Activated CD4-positive, alpha-beta memory T cell treated with anti-CD3 and anti-CD28 coated beads, Interleukin-2, amount 10 ng/mL, durations not matched to agents 7 days and 5 days (primary cell): ENCODE measurements around the gene HNF1B. TPM values are rescaled to one million over a fixed set of nuclear protein-coding genes. Genes with fewer than 3 reads are reported as not detected.

Source experiments
- CTCF ChIA-PET: fragments of 350-600 bp; sonication (Branson Sonifier 250); formaldehyde crosslinking; loops from one replicate; lab custom pipeline; 2021; ENCODE audit warnings: antibody characterized with exemption, inconsistent platforms; lab: Charles Lee
- POLR2A ChIA-PET: fragments of 350-600 bp; sonication (Branson Sonifier 250); formaldehyde crosslinking; loops from one replicate; lab custom pipeline; 2021; ENCODE audit warnings: antibody characterized with exemption; lab: Charles Lee
- DNase-seq: peaks from one replicate; pipeline ENCODE4 v3.0.0-alpha.2; 2020
- H3K27ac Mint-ChIP-seq: one replicate; pipeline ENCODE4 v1.8.0; 2021; ENCODE audit warnings: mild to moderate bottlenecking, mixed read lengths
- H3K27me3 Mint-ChIP-seq: one replicate; pipeline ENCODE4 v1.8.0; 2021; ENCODE audit warnings: mixed read lengths
- H3K36me3 Mint-ChIP-seq: one replicate; pipeline ENCODE4 v1.8.0; 2021; ENCODE audit warnings: low read depth, mixed read lengths
- H3K4me1 Mint-ChIP-seq: one replicate; pipeline ENCODE4 v1.8.0; 2021; ENCODE audit warnings: mixed read lengths
- H3K4me3 Mint-ChIP-seq: one replicate; pipeline ENCODE4 v1.8.0; 2021; ENCODE audit warnings: mild to moderate bottlenecking, mixed read lengths
- H3K9me3 Mint-ChIP-seq: one replicate; pipeline ENCODE4 v1.8.0; 2021; ENCODE audit warnings: mixed read lengths
- total RNA-seq, 2 experiments: library from RNA; stranded (reverse); gene quantifications; one replicate each; pipeline ENCODE4 v1.2.3, GENCODE V29; 2021

HNF1B gene
- total RNA-seq, 2 experiments from 2014 or later: not detected

DNA sequence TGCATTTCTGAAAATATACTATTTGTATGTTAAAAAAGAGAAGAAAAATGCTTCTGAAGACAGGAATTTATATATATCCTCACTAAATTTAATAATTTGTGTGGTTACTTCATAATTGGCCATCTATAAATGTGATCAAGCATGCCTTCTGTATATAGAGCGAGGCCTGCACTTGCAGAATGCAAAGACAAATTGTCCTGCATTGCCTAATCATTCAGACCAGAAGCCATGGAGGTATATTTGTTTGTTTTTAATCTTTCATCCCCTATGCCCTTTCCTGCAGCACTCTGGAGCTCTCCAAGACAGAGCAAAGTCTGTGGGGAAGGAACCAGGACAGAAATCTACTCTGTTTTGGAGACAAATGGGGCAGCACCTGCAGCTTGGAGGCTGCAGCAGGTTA, 77.8 kb downstream of the HNF1B start:
- peaks cover 5% of the 10 kb centered on the region for H3K27me3 Mint-ChIP-seq
- no peaks in the 10 kb centered on the region for H3K36me3 Mint-ChIP-seq
- no peak for DNase-seq
- no peak overlapping the region for H3K27ac Mint-ChIP-seq
- no peaks in the 10 kb centered on the region for H3K9me3 Mint-ChIP-seq
- POLR2A ChIA-PET: no interaction called here
- no peak overlapping the region for H3K4me3 Mint-ChIP-seq
- CTCF ChIA-PET: no interaction called here
- no peaks in the 10 kb centered on the region for H3K4me1 Mint-ChIP-seq

DNA sequence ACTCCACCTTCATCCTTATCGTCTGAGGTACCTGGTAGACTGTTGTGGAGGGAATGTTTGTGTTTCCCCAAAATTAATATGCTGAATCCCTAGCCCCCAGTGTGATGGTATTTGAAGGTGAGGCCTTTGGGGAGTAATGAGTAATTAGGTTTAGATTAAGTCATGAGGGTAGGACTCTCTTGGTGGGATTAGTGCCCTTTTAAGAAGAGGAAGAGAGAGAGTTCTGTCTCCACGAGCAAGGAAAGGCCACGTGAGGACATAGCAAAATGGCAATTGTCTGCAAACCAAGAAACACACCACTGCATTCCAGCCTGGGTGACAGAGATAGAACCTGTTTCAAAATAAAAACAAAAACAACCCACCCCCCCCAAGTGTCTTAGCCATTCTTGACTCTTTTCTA, 80.6 kb downstream of the HNF1B start:
- ChIA-PET CTCF (no interaction called here), POLR2A (no interaction called here)
- Mint-ChIP-seq H3K36me3 (no peaks in the 10 kb centered on the region), H3K9me3 (no peaks in the 10 kb centered on the region), H3K27ac (no peak overlapping the region), H3K4me3 (no peak overlapping the region), H3K4me1 (no peaks in the 10 kb centered on the region), H3K27me3 (peaks cover 16% of the 10 kb centered on the region)
- no peak for DNase-seq

DNA sequence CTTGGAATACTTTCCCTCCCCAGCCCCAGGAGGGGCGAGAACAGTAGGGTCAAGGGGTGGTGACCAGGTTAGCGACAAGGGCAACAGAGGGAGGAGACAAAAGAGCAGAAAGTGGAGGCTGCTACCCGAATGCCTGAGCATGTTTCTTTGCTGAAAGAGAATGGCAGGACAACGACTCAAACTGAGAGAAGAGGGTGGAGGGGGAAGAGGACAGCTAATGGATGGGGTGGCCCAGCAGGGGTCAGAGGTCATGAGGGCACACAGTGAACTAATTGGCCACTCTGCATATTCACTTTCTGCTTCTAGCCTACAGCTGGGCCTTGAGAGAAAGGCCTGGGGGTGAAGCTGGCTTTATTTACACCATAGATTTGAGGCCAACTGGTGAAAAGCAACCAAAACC, 82.5 kb downstream of the HNF1B start:
- Mint-ChIP-seq H3K4me3 (no peak overlapping the region), H3K27me3 (peaks cover 13% of the 10 kb centered on the region), H3K36me3 (no peaks in the 10 kb centered on the region), H3K9me3 (no peaks in the 10 kb centered on the region), H3K4me1 (no peaks in the 10 kb centered on the region), H3K27ac (no peak overlapping the region)
- POLR2A ChIA-PET: no interaction called here
- CTCF ChIA-PET: interaction anchor here (0.7 to 1.5 kb wide), 2 partner anchors 16 to 129 kb away, joined by 3 read pairs; no protein-coding TSS in a partner anchor
- DNase-seq: no peak

DNA sequence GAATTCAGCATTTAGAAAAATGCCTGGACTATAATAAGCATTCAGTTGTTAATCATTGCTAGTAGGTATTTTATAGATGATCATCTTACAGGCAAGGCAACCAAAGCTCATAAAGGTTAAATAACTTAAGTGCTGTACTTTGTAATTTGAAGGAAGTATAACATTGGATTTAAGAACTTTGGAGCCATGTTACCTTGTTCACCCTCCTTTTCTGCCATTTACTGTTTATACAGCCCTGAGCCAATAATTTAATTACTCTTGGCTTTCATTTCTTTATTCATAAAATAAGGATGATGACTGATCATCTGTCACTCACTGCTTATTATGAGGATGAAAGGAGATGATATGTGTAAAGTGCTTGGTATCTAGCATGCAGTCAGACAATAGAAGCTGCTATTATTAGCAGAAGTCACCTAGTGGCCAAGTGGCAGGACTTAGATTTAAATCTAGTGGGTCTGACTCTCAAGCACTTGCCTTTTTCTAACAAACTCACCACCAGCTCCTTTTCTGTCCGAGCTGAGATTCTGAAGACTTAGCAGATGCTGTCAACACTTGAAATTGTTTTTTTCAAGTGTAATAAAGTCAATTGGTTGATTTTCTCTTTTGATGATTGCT, 83.4 kb downstream of the HNF1B start:
- POLR2A ChIA-PET: no interaction called here
- Mint-ChIP-seq H3K4me1 (no peaks in the 10 kb centered on the region), H3K27me3 (peaks cover 13% of the 10 kb centered on the region), H3K36me3 (no peaks in the 10 kb centered on the region), H3K4me3 (no peak overlapping the region), H3K9me3 (no peaks in the 10 kb centered on the region), H3K27ac (no peak overlapping the region)
- no peak for DNase-seq
- CTCF ChIA-PET: interaction anchor here (0.6 to 1.5 kb wide), 3 partner anchors 17 to 154 kb away, joined by 3 to 5 read pairs (median 3); no protein-coding TSS in a partner anchor

DNA sequence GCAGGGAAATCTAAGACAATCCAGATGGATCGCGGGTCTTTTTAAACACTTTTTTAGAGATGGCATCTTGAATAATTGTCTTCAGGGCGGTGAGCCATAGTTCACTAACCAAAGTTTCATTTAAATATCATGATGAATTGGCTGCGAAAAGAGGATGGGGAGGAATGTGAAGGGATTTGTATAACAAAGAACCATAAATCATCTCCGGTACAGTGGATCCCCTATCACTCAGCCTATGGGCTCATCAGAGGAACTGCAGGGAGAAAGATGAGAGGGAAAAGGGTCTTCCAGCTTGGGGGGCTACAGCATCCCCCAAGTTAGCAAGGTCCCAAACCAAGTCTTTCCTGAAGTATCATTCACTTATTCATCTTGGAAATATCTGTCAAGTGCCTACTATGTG, 84.9 kb downstream of the HNF1B start:
- ChIA-PET CTCF (interaction anchor here (0.9 to 1.2 kb wide), 2 partner anchors 37 to 156 kb away, joined by 3 read pairs; no protein-coding TSS in a partner anchor), POLR2A (no interaction called here)
- Mint-ChIP-seq H3K4me1 (no peaks in the 10 kb centered on the region), H3K9me3 (no peaks in the 10 kb centered on the region), H3K27me3 (peaks cover 13% of the 10 kb centered on the region), H3K27ac (no peak overlapping the region), H3K36me3 (no peaks in the 10 kb centered on the region), H3K4me3 (no peak overlapping the region)
- no peak for DNase-seq

DNA sequence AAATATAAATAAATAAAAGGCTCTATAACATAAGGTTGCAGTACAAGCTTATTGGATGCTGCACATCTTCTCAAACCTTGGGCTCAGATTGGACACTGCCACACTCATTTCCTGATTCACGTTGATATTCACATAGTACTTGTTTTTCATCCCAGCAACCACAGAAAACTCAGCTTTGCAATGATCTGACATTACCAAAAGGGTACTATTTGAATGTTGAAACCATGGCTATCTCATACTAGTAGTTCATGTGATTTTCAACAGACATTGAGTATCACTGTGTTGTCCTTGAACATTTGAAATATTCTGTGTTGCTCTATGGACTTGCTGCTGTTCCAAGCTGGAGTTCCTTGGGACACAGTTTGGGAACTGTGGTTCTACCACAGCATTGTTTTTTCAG, 87.7 kb downstream of the HNF1B start:
- peaks cover 20% of the 10 kb centered on the region for H3K27me3 Mint-ChIP-seq
- H3K4me3 Mint-ChIP-seq: no peak overlapping the region
- no peaks in the 10 kb centered on the region for H3K9me3 Mint-ChIP-seq
- no peak for DNase-seq
- POLR2A ChIA-PET: interaction anchor here (0.6 kb wide), 1 partner anchor 159 kb away, joined by 3 read pairs; no protein-coding TSS in a partner anchor
- CTCF ChIA-PET: interaction anchor here (1.4 kb wide), 1 partner anchor 283 kb away, joined by 3 read pairs; no protein-coding TSS in a partner anchor
- no peaks in the 10 kb centered on the region for H3K36me3 Mint-ChIP-seq
- no peaks in the 10 kb centered on the region for H3K4me1 Mint-ChIP-seq
- no peak overlapping the region for H3K27ac Mint-ChIP-seq

DNA sequence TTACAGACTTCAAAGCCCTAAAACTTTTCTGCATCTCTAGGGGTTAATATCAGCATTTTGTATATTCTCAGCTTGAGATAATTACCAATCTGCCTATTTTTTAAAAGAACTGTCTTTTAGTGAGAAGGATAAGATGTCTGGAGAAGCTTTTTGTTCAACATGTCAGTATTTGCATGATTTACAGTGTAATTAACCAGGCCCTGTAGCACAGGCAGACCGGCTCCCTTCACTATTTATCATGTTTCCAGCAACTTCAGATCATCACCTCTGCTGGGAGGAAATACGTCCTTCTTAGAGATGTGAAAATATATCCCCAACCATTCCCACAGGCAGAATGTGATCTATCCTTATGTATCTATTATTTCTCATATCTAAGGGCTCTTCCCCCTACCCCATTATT, 93.0 kb downstream of the HNF1B start:
- ChIA-PET CTCF (no interaction called here), POLR2A (no interaction called here)
- no peak for DNase-seq
- no peaks in the 10 kb centered on the region for H3K36me3 Mint-ChIP-seq
- no peak overlapping the region for H3K27ac Mint-ChIP-seq
- H3K9me3 Mint-ChIP-seq: no peaks in the 10 kb centered on the region
- peaks cover 13% of the 10 kb centered on the region for H3K4me1 Mint-ChIP-seq
- H3K4me3 Mint-ChIP-seq: no peak overlapping the region
- H3K27me3 Mint-ChIP-seq: peaks cover 50% of the 10 kb centered on the region

DNA sequence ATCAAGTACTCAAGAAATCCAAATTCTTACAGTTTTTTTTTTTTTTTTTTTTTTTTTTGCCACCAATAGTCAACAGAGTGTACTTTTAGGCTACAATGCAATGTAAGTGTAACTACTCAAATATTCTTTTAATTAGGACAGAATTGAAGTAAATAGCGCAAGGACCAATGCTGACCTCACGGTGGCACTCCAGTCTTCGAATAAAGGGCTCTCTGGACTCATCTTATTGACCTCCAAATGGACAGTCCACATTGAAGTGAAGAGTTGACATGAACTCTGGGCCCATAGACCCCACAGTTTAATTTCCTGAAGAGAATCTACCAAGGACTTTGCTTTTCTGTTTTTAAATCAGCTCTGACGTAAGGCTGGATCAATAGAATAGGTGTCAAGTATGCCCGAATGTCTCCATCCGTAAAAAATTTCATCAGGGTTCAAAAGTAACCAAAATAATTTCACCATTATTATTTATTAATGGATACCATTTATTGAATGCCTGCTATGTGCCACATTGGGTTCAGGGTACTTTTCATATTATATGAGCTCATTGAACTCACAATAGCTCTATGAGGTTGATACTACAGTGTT, 94.3 kb downstream of the HNF1B start:
- no peak for DNase-seq
- ChIA-PET CTCF (interaction anchor here (0.6 to 1.8 kb wide), 5 partner anchors 118 to 1032 kb away, joined by 3 to 6 read pairs (median 4); no protein-coding TSS in a partner anchor), POLR2A (no interaction called here)
- no peaks in the 10 kb centered on the region for H3K9me3 Mint-ChIP-seq
- no peaks in the 10 kb centered on the region for H3K36me3 Mint-ChIP-seq
- H3K27ac Mint-ChIP-seq: no peak overlapping the region
- peaks cover 64% of the 10 kb centered on the region for H3K27me3 Mint-ChIP-seq
- H3K4me3 Mint-ChIP-seq: no peak overlapping the region
- H3K4me1 Mint-ChIP-seq: peaks cover 13% of the 10 kb centered on the region

DNA sequence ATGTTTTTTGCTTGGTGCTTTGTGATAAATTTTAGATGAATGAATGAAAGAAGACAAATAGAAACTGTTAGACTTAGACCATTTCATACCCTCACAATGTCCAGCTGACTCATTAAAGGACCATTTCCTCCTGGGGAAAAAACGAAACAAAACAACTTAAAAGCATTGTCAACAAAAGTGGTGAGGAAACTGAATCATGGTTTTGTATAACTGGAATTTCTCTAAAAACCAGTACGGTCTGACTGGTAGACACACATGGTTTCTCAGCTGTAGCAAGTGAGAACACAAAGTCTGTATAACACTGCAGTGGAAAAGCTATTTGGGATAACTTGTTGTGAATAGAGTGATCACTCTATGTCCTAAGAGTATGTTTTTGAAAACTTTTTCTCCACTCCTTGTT, 96.3 kb downstream of the HNF1B start:
- no peak for DNase-seq
- CTCF ChIA-PET: interaction anchor here (1.1 to 1.2 kb wide), 2 partner anchors 9 to 168 kb away, joined by 5 to 7 read pairs; no protein-coding TSS in a partner anchor

DNA sequence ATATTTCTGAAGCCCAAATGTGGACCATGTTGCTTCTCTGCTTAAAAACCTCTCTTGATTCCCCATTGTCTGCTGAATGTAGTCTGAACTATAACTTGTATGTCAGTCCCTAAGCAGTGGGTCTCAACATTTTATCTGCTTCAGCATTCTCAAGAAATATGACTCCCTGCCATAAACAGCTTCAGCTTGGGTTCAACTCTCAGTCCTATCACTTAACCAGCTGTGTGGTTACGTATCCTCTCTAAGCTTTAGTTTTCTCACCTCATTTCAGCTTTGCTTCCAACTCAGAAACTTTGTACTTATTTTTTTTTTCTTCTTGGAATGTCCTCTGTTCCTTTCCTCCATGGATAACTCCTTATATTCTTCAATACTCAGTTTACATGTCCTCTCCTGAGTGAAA, 97.0 kb downstream of the HNF1B start:
- ChIA-PET POLR2A (no interaction called here), CTCF (interaction anchor here (1.1 to 1.2 kb wide), 2 partner anchors 10 to 169 kb away, joined by 5 to 7 read pairs; no protein-coding TSS in a partner anchor)
- H3K27ac Mint-ChIP-seq: no peak overlapping the region
- H3K4me3 Mint-ChIP-seq: no peak overlapping the region
- no peak for DNase-seq
- H3K36me3 Mint-ChIP-seq: peaks cover under 1% of the 10 kb centered on the region
- H3K27me3 Mint-ChIP-seq: peaks cover 70% of the 10 kb centered on the region
- H3K9me3 Mint-ChIP-seq: no peaks in the 10 kb centered on the region
- peaks cover 24% of the 10 kb centered on the region for H3K4me1 Mint-ChIP-seq

More for the DNA sequence above, 96.3 kb downstream of the HNF1B start:
- no peak overlapping the region for H3K4me3 Mint-ChIP-seq
- H3K4me1 Mint-ChIP-seq: peaks cover 21% of the 10 kb centered on the region
- H3K27me3 Mint-ChIP-seq: peaks cover 74% of the 10 kb centered on the region
- POLR2A ChIA-PET: interaction anchor here (0.6 kb wide), 1 partner anchor 22 kb away, joined by 3 read pairs; no protein-coding TSS in a partner anchor
- no peaks in the 10 kb centered on the region for H3K9me3 Mint-ChIP-seq
- no peak overlapping the region for H3K27ac Mint-ChIP-seq
- H3K36me3 Mint-ChIP-seq: no peaks in the 10 kb centered on the region

DNA sequence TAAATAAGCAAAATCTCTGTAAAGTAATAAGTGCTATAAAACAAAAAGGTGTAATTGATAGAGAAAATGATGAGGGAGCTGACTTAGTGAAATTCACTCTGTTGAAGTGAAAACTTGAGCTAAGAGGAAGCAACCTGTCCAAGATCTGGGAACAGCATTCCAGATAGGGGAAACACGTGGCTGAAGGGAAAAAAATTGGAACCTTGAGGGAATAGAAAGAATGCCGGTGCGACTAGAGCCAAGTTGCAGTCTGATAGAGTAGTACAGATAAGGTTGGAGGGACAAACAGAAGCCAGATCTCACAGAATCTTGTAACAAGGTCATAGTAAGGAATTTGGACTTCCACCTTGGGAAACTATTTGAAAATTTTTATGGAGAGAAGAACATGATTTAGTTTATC, 101.0 kb downstream of the HNF1B start:
- H3K27me3 Mint-ChIP-seq: peaks cover 45% of the 10 kb centered on the region
- peaks cover 44% of the 10 kb centered on the region for H3K4me1 Mint-ChIP-seq
- no peaks in the 10 kb centered on the region for H3K9me3 Mint-ChIP-seq
- H3K4me3 Mint-ChIP-seq: peak overlapping the region; percentile 90
- POLR2A ChIA-PET: interaction anchor here (0.7 to 1.2 kb wide), 2 partner anchors 22 to 35 kb away, joined by 3 read pairs; partner anchors contain the start of gene SYNRG
- H3K36me3 Mint-ChIP-seq: peaks cover 25% of the 10 kb centered on the region
- CTCF ChIA-PET: interaction anchor here (0.9 to 1.3 kb wide), 2 partner anchors 148 to 173 kb away, joined by 3 to 7 read pairs; no protein-coding TSS in a partner anchor
- H3K27ac Mint-ChIP-seq: no peak overlapping the region
- no peak for DNase-seq

DNA sequence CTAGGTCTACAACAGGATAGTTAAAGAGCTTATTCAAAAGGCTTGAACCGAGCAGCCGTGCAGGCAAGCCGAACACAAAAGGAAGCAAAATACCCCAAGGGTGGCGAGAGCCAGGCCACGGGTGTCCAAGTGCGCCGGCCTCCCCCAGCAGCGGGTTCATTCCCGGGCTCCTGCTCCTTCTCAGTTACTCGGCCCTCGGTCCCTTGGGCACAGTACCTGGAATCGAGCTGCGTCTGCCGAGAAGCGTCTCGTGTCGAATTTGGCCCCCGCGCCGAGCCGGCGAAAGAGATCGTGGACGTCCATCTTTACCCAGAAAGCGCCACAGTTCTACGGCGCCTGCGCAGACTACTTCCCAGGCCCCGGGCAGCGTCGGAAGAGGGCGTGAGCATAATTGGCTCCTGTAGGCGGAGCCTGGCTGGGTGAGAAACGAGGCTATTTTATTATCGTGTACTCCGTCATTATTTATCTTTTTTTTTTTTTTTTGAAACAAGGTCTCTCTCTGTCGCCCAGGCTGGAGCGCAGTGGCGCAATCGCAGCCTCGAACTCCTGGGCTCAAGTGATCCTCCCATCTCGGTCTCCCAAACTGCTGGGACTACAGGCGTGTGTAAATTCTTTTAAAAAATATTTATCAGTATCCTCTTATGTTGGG, 101.6 kb downstream of the HNF1B start, which contains the start of gene DDX52:
Gene DDX52 (minus strand): TSS at position 329 of the 649 bp plus-strand sequence. CDS start 26 bp downstream, at position 303.
- peak within 1 kb of the TSS; percentile 83 for H3K27ac Mint-ChIP-seq
- peak; percentile 90 for DNase-seq
- POLR2A ChIA-PET: interaction anchor here (1.0 to 1.2 kb wide), 2 partner anchors 16 to 34 kb away, joined by 3 read pairs; partner anchors contain the start of gene SYNRG
- peaks cover 38% of the 10 kb centered on the region for H3K4me1 Mint-ChIP-seq
- peaks cover 40% of the 10 kb centered on the region for H3K27me3 Mint-ChIP-seq
- CTCF ChIA-PET: no interaction called here
- H3K36me3 Mint-ChIP-seq: peaks cover 29% of the 10 kb centered on the region
- peak within 1 kb of the TSS; percentile 90 for H3K4me3 Mint-ChIP-seq
- H3K9me3 Mint-ChIP-seq: no peaks in the 10 kb centered on the region
